GM10248 (cell line): ENCODE data around the gene TALDO1.

Experiments used
- CTCF ChIA-PET: fragments of 300-600 bp; sonication (Branson Sonifier 250); formaldehyde crosslinking; extraction: SDS; loops from one replicate; lab custom pipeline; 2021; ENCODE audit warnings: antibody characterized with exemption; lab: Yijun Ruan, JAX
- POLR2A ChIA-PET: fragments of 350-650 bp; sonication (Branson Sonifier 250); formaldehyde crosslinking; extraction: SDS; loops from one replicate; lab custom pipeline; 2020; ENCODE audit warnings: antibody characterized with exemption; lab: Yijun Ruan, JAX
- DNase-seq: peaks from one replicate; pipeline ENCODE4 v3.0.0; 2012; ENCODE audit errors: extremely low spot score
- TF ChIP-seq, protein P1 (sequence below): IDR thresholded peaks from 2 replicates; pipeline ENCODE4 v1.5.1; 2012; ENCODE audit warnings: mild to moderate bottlenecking, low read depth; ENCODE audit errors: extremely low read depth, missing control alignments, control extremely low read depth

Gene TALDO1

DNA sequence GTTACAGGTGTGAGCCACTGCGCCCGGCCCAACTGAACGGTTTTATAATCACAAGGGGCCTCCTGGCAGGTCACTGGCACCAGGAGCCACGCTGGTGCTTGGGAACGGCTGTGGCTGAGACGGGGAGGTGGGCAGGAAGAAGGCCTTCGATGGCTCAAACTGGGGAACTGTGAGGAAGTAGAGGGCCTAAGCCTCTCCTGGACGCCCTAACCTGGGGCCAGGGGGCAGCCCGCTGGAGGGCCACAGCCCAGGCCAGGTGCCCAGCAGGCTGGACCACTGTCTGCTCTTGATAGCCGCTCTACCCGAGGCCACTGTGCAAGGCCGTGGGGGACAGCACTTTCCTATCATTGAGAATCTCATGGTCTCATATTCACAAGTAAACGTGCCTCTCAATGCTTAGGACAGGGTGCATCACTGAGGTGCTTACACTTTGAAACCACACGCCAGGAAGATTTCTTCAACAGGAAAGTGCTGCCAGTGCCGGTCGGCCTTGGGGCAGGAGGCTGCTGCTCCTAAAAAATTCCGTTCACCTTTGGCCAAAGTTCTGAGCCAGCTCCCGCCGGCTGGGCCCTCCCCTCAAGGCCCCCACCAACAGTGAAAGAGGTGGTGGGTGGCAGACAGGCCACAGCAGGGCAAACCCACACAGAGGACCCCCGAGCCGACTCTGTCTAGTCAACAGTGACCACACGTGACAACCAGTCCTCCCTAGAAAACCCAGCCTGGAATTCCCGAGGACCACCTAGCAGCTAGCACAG, 22.8 kb downstream of the TALDO1 start:
- no peak for DNase-seq
- TF ChIP-seq, protein P1, sequence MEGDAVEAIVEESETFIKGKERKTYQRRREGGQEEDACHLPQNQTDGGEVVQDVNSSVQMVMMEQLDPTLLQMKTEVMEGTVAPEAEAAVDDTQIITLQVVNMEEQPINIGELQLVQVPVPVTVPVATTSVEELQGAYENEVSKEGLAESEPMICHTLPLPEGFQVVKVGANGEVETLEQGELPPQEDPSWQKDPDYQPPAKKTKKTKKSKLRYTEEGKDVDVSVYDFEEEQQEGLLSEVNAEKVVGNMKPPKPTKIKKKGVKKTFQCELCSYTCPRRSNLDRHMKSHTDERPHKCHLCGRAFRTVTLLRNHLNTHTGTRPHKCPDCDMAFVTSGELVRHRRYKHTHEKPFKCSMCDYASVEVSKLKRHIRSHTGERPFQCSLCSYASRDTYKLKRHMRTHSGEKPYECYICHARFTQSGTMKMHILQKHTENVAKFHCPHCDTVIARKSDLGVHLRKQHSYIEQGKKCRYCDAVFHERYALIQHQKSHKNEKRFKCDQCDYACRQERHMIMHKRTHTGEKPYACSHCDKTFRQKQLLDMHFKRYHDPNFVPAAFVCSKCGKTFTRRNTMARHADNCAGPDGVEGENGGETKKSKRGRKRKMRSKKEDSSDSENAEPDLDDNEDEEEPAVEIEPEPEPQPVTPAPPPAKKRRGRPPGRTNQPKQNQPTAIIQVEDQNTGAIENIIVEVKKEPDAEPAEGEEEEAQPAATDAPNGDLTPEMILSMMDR, result no peak
- ChIA-PET POLR2A (no interaction called here), CTCF (no interaction called here)

DNA sequence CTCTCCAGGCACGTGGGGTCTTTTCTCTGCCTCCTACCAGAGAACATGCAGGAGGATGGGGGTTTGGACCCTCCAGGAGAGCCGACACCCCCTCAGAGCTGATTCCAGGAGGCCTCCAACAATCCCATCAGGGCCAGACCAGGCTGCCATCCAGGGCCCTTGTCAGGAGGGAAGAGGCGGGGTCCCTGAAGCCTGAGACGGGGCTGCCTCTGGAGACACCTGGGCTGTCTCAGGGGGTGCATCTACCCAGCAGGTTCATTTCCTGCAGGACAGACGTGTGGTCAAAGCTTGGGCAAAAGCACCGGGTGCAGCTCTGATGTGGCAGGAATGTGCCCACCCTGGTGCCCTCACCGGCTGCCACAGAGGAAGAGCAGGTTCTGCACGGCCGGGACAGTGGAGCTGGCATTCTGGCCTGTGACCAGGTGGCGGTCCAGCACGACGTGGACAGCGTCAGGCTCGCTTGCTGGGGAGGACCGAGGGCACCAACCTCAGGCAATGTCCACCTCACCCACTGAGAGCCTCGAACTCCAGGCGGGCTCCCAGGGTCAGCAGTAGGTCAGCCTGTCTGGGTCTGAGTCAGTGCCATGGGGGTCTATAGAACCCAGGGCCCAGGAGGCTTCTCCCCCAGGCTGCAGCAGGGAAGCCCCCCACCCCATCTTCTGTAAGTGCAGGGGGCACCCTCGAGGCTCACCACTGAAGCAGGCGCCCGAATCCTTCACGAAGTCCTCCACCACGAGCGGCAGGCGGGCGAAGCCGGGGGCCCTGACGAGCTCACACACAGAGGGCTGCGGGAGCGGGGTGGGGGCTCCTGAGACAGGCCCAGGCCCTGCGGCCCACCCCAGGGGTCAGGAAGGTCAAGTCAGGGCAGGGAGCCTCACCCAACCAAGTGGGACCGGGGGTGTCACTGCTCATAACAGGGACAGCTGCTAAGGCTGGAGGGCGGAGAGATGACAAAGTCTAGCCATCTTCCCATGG, 23.7 kb downstream of the TALDO1 start:
- ChIA-PET CTCF (interaction anchor here (0.8 to 1.2 kb wide), 2 partner anchors 13 to 74 kb away, joined by 3 read pairs; no protein-coding TSS in a partner anchor), POLR2A (no interaction called here)
- TF ChIP-seq, protein P1, result no peak
- no peak for DNase-seq

DNA sequence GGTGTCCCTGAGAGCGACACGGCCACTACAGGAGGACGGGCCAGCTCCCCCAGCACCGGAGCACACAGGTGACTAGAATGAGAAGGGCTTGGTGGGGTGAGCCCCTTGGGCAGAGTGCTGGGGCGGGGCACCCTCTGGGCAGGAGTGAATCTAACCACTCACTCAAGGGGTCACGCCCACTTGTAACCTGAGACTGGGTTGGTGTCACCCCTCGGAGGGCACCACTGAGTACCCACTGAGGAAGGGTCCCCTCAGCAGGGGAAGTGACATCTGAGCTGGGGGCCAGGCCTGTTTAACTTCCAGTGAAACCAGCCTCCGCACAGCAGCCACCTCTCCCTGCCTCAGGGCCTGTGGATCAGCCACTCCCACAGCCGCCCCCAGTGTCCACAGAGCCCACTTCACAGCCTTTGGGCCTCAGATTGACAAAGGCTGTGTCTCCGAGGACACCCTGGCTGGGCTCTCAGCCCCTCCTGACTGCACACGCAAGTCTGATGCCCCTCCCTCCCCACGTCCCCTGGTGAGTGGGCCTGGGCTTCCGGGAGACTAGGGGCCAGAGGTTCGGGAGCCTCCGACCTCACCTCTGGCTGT, 24.4 kb downstream of the TALDO1 start:
- CTCF ChIA-PET, result interaction anchor here (1.2 kb wide), 1 partner anchor 75 kb away, joined by 3 read pairs; no protein-coding TSS in a partner anchor
- TF ChIP-seq, protein P1, result no peak

DNA sequence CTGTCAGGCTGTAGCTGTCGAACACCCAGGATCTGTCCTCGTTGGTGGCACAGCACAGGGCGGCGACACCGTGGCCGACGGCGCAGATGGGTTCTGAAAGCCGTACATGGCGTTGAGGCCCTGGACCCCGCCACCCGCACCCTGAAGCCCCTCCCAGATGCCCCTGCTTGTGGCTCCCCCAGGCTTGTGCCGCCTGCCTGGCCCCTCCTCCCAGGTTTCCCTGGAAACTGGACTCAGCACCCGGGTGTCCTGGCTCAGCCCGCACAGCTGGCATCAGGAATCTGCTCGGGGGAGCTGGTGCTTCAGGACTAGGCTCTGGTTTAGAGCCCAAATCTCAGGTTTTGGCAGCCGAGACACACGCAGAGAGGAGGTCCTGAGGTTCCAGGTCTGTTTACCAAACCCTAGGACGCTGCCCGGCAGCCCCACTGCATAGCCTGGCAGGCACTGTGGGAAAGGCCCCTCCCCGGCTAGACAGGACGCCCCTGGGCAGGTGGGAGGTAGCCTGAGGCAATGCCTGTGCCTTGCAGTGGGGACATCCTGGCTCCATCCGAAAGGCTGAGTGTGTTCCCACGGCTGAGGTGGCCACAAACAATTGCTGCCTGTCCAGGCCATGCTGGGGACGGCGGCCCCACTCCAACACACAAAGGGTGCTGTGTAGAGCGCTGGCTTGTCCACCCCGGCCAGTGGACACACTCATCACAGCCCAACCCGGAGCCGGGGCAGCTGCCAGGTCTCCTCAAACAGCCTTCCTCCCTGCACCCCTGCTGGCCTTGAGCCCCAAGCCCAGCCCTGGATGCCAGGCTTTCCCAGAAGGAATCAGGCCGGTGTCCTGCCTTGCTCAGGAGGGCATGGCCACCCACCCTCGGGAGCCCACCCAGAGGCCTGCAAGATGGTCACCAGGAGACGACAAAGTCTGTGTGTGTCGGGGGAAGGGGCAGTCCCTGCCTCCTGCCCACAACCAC, 25.4 kb downstream of the TALDO1 start:
- POLR2A ChIA-PET, result no interaction called here
- TF ChIP-seq, protein P1, result no peak
- no peak for DNase-seq
- CTCF ChIA-PET, result no interaction called here

More for the DNA sequence above, 24.4 kb downstream of the TALDO1 start:
- POLR2A ChIA-PET, result no interaction called here
- no peak for DNase-seq

DNA sequence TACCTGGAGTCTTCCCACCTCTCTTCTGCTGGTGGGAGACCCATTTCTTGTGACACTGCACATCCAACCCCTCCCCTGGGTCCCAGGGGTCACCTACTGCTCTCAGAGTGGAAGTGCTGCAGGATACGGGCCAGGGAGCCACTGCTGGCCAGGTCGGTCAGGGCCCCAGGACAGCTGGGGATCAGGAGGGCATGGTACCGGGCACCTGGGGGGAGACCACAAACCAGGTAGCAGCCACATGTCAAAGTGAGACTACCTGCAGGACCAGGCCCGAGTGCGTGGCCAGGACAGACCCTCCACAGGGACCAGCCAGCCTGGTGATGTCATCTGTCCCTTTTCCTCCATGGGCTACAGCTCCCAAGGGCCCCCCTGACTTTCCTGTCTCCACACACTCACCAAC, 26.2 kb downstream of the TALDO1 start:
- POLR2A ChIA-PET, result no interaction called here
- TF ChIP-seq, protein P1, result no peak
- CTCF ChIA-PET, result interaction anchor here (1.7 kb wide), 1 partner anchor 218 kb away, joined by 6 read pairs; no protein-coding TSS in a partner anchor
- no peak for DNase-seq
